B cell (primary cell): ENCODE measurements around the gene APOL6. TPM values are rescaled to one million over a fixed set of nuclear protein-coding genes. Genes with fewer than 3 reads are reported as not detected.

Experiments
- ATAC-seq: fragments of 200-7000 bp; cut with Tn5 transposase; one replicate; pipeline ENCODE4 v1.10.0; 2021; ENCODE audit warnings: low read depth, mild to moderate bottlenecking, moderate number of reproducible peaks, moderate library complexity
- CTCF ChIA-PET: fragments of 350-600 bp; sonication (Branson Sonifier 250); formaldehyde crosslinking; loops from one replicate; lab custom pipeline; 2021; ENCODE audit warnings: antibody characterized with exemption, inconsistent platforms; lab: Charles Lee
- POLR2A ChIA-PET: fragments of 350-600 bp; sonication (Branson Sonifier 250); formaldehyde crosslinking; loops from one replicate; lab custom pipeline; 2021; ENCODE audit warnings: antibody characterized with exemption; lab: Charles Lee
- DNase-seq: peaks from one replicate; pipeline ENCODE4 v3.0.0; 2013
- H2AFZ ChIP-seq: 2 replicates; pipeline ENCODE4 v1.6.1; 2012; ENCODE audit warnings: mild to moderate bottlenecking, low read depth, low read length; ENCODE audit not compliant: insufficient read depth, poor library complexity, severe bottlenecking
- H3K27ac ChIP-seq, 2 donors: 1 replicate in 1 of 2; 2 replicates in 1 of 2; pipeline ENCODE4 v1.5.1; 2012 to 2013; ENCODE audit warnings: low read length in 2 of 2, mild to moderate bottlenecking in 2 of 2, moderate library complexity in 1 of 2
- H3K27me3 ChIP-seq, 4 experiments: fragments of 200-600 bp in 1 of 4; sonication (generic) in 1 of 4; replicated peaks in 1 of 4; 1 replicate in 2 of 4; 2 replicates in 2 of 4; pipeline versions ENCODE4 v1.6.1 to v1.7.0; 2013 to 2016; ENCODE audit warnings: low read length in 3 of 4, mild to moderate bottlenecking in 2 of 4, mixed read lengths in 1 of 4, moderate library complexity in 1 of 4; ENCODE audit not compliant: insufficient read depth in 4 of 4, control insufficient read depth in 3 of 4; ENCODE audit errors: control extremely low read depth in 1 of 4
- H3K36me3 ChIP-seq, 2 experiments: replicated peaks in 1 of 2; 1 replicate in 1 of 2; 2 replicates in 1 of 2; pipeline versions ENCODE4 v1.6.1 to v1.7.1; 2013; ENCODE audit warnings: low read length in 1 of 2; ENCODE audit not compliant: insufficient read depth in 2 of 2, control insufficient read depth in 1 of 2; ENCODE audit errors: control extremely low read depth in 1 of 2, extremely low read depth in 1 of 2
- H3K4me1 ChIP-seq, 2 donors: fragments of 200-600 bp in 1 of 2; sonication (generic) in 1 of 2; 1 replicate in 1 of 2; 2 replicates in 1 of 2; pipeline versions ENCODE4 v1.5.1 to v1.6.1; 2013 to 2017; ENCODE audit warnings: low read length in 2 of 2; ENCODE audit not compliant: control insufficient read depth in 2 of 2, insufficient read depth in 2 of 2
- H3K4me2 ChIP-seq: replicated peaks from 2 replicates; pipeline ENCODE3; 2012; ENCODE audit warnings: mild to moderate bottlenecking, low read depth, low read length; ENCODE audit not compliant: poor library complexity, severe bottlenecking
- H3K4me3 ChIP-seq, 5 experiments: fragments of 200-600 bp in 1 of 5; sonication (generic) in 1 of 5; 1 replicate in 3 of 5; 2 replicates in 2 of 5; pipeline versions ENCODE4 v1.5.1 to v1.7.0; 2011 to 2016; ENCODE audit warnings: low read length in 4 of 5, mild to moderate bottlenecking in 4 of 5, low read depth in 2 of 5, control low read depth in 1 of 5, moderate library complexity in 1 of 5; ENCODE audit not compliant: insufficient read depth in 1 of 5; ENCODE audit errors: control extremely low read depth in 1 of 5, extremely low read depth in 1 of 5
- H3K79me2 ChIP-seq: fragments of 200-600 bp; sonication (generic); one replicate; pipeline ENCODE4 v1.6.0; 2016; ENCODE audit warnings: low read length; ENCODE audit not compliant: control insufficient read depth, insufficient read depth
- H3K9ac ChIP-seq: fragments of 200-600 bp; sonication (generic); 2 replicates; pipeline ENCODE4 v1.6.1; 2017; ENCODE audit warnings: mild to moderate bottlenecking, low read length, moderate library complexity
- H3K9me3 ChIP-seq, 3 donors: one replicate each; pipeline versions ENCODE4 v1.6.1 to v1.7.1; 2013; ENCODE audit warnings: low read length in 2 of 3; ENCODE audit not compliant: control insufficient read depth in 2 of 3, insufficient read depth in 1 of 3; ENCODE audit errors: control extremely low read depth in 1 of 3
- H4K20me1 ChIP-seq: 2 replicates; pipeline ENCODE4 v1.6.0; 2012; ENCODE audit warnings: mild to moderate bottlenecking, low read length; ENCODE audit not compliant: insufficient read depth, control insufficient read depth, poor library complexity, severe bottlenecking
- H3K27ac Mint-ChIP-seq: one replicate; pipeline ENCODE4 v1.8.0; 2021; ENCODE audit warnings: mixed read lengths
- H3K27me3 Mint-ChIP-seq: one replicate; pipeline ENCODE4 v1.8.0; 2021; ENCODE audit warnings: mixed read lengths
- H3K4me1 Mint-ChIP-seq: one replicate; pipeline ENCODE4 v1.8.0; 2021; ENCODE audit warnings: mixed read lengths
- H3K4me3 Mint-ChIP-seq: one replicate; pipeline ENCODE4 v1.8.0; 2021; ENCODE audit warnings: mixed read lengths
- H3K9me3 Mint-ChIP-seq: one replicate; pipeline ENCODE4 v1.8.0; 2022; ENCODE audit warnings: mixed read lengths; ENCODE audit not compliant: insufficient read depth
- CTCF ChIP-seq: fragments of 200-600 bp; IDR thresholded peaks from one replicate; pipeline ENCODE4 v1.8.0; 2022; ENCODE audit warnings: antibody characterized with exemption, mild to moderate bottlenecking
- EZH2 ChIP-seq: IDR thresholded peaks from 2 replicates; pipeline ENCODE4 v1.6.1; 2012; ENCODE audit warnings: borderline replicate concordance, low read depth, mild to moderate bottlenecking, moderate library complexity, low read length; ENCODE audit not compliant: insufficient read depth, poor library complexity, severe bottlenecking
- WGBS: methylation state at CpG from one replicate; pipeline ENCODE4 v1.1.5; 2013; ENCODE audit warnings: missing lambda C conversion rate; ENCODE audit not compliant: insufficient coverage; 5-methylcytosine and 5-hydroxymethylcytosine counted together
- intact Hi-C: fragments of 100-400 bp; cut with micrococcal nuclease; formaldehyde crosslinking; loops from one replicate; pipeline ENCODE4 v1.10.0; 2022
- polyA plus RNA-seq: library from polyadenylated mRNA; depleted of rRNA; stranded (reverse); fragments of >200 nt; gene quantifications from 2 replicates; pipeline ENCODE4 v1.2.3, GENCODE V29; 2012
- total RNA-seq, 2 donors: library from RNA; stranded (reverse); fragments of 120-200 nt in 1 of 2; gene quantifications; 1 replicate in 1 of 2; 2 replicates in 1 of 2; pipeline versions ENCODE4 v1.2.3 to v1.2.4, GENCODE V29; 2013 to 2022

Gene APOL6
- total and polyA plus RNA-seq, 2 donors (not counting 1 experiment from before 2014, with no cell fraction given) = 2.3 to 7.0 TPM

GRCh38 chr22:35645646-35646045 lies 2.6 kb upstream of the APOL6 start:
- intact Hi-C loops = no loop called here
- no peak overlapping the region for H3K4me3 Mint-ChIP-seq
- TF ChIP-seq EZH2 = no peak
- no peak for TF ChIP-seq CTCF
- H3K9me3 ChIP-seq = no peaks in the 10 kb centered on the region
- H3K27ac Mint-ChIP-seq = no peak overlapping the region
- no peak overlapping the region for H3K9ac ChIP-seq
- CTCF ChIA-PET = no interaction called here
- ATAC-seq = no peak
- no peak overlapping the region for H2AFZ ChIP-seq
- H3K79me2 ChIP-seq = peaks cover 18% of the 10 kb centered on the region
- WGBS = 89% methylated on average over 3 of the region's 4 CpGs
- H3K4me1 Mint-ChIP-seq = peaks cover 30% of the 10 kb centered on the region
- no peaks in the 10 kb centered on the region for H3K27me3 Mint-ChIP-seq
- H3K4me2 ChIP-seq = no peak overlapping the region
- no peaks in the 10 kb centered on the region for H3K9me3 Mint-ChIP-seq
- no peaks in the 10 kb centered on the region for H3K27me3 ChIP-seq
- H3K36me3 ChIP-seq = no peaks in the 10 kb centered on the region
- DNase-seq = no peak
- no peak overlapping the region for H3K27ac ChIP-seq
- POLR2A ChIA-PET = no interaction called here
- H4K20me1 ChIP-seq = no peaks in the 10 kb centered on the region
- no peak overlapping the region for H3K4me3 ChIP-seq
- H3K4me1 ChIP-seq = peaks cover 24 to 29% of the 10 kb centered on the region in 2 donors

- WGBS = 46% methylated on average over 4 of the region's 7 CpGs
These were observed 844 bp downstream of the APOL6 start for GRCh38 chr22:35649026-35649553.

More at GRCh38 chr22:35649026-35649553, 844 bp downstream of the APOL6 start:
- POLR2A ChIA-PET = interaction anchor here (0.6 to 0.7 kb wide), 2 partner anchors 166 to 1595 kb away, joined by 4 to 10 read pairs; no protein-coding TSS in a partner anchor
- H3K4me2 ChIP-seq = peak overlapping the region; percentile 84
- no peaks in the 10 kb centered on the region for H3K27me3 Mint-ChIP-seq
- ATAC-seq (no peak), DNase-seq (no peak)
- peak overlapping the region; percentile 89 for H2AFZ ChIP-seq
- peaks cover 0 to 4% of the 10 kb centered on the region in 2 experiments for H3K36me3 ChIP-seq
- intact Hi-C loops = no loop called here
- CTCF ChIA-PET = no interaction called here
- peaks cover 38% of the 10 kb centered on the region for H3K4me1 Mint-ChIP-seq
- peak overlapping the region; percentile 97 for H3K27ac Mint-ChIP-seq
- peaks cover 34% of the 10 kb centered on the region for H3K79me2 ChIP-seq
- peak overlapping the region; percentile 100 for H3K4me3 Mint-ChIP-seq
- no peaks in the 10 kb centered on the region for H4K20me1 ChIP-seq
- H3K9ac ChIP-seq = peak overlapping the region; percentile 78
- H3K9me3 ChIP-seq = peaks cover 0 to 3% (median 0%) of the 10 kb centered on the region in 3 donors
- H3K27me3 ChIP-seq = no peaks in the 10 kb centered on the region
- peak overlapping the region; percentile 69 to 79 for H3K27ac ChIP-seq
- H3K9me3 Mint-ChIP-seq = peaks cover 2% of the 10 kb centered on the region
- H3K4me1 ChIP-seq = peaks cover 24 to 29% of the 10 kb centered on the region in 2 donors
- TF ChIP-seq EZH2 (no peak), CTCF (no peak)
- H3K4me3 ChIP-seq = peak overlapping the region; percentile 55 to 86 (median 74)
